ENCODE data around the gene FLYWCH2.
A peak's percentile ranks its signal among the peaks of the same experiment; 100 is the strongest.
"Not testable (repeated sequence)": the region's sequence is repeated elsewhere in the genome, so short reads cannot be mapped to it uniquely, and the experiment has no call there.

FLYWCH2 gene

DNA sequence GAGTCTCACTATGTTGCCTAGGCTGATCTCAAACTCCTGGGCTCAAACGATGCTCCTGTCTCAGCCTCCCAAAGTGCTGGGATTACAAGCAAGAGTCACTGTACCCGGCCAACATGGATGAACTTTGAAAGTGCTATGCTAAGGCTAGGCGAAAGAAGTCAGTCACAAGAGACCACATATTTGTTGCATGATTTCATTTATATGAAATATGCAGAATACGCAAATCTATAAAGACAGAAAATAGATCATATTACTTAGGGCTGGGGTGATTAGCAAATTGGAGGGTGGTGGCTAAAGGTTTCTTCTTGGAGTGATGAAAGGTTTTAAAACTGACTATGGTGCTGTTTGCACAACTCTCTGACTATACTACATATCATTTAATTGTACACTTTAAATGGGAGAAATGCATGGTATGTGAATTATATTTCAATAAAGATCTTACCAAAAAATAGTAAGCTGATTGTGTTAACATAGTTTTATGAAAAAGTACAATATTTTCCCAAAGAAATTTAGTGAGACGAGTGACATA is 27.5 kb downstream of the FLYWCH2 start:
- no peaks in the 10 kb centered on the region for H3K9me3 Mint-ChIP-seq (ENCODE audit: low read depth)
- H3K27me3 Mint-ChIP-seq: no peaks in the 10 kb centered on the region
- H3K4me1 Mint-ChIP-seq (ENCODE audit: low read depth): peaks cover 44% of the 10 kb centered on the region
- no peaks in the 10 kb centered on the region for H3K36me3 Mint-ChIP-seq
- H3K27ac Mint-ChIP-seq: no peak overlapping the region
- peak overlapping the region; percentile 89 for H3K4me3 Mint-ChIP-seq

DNA sequence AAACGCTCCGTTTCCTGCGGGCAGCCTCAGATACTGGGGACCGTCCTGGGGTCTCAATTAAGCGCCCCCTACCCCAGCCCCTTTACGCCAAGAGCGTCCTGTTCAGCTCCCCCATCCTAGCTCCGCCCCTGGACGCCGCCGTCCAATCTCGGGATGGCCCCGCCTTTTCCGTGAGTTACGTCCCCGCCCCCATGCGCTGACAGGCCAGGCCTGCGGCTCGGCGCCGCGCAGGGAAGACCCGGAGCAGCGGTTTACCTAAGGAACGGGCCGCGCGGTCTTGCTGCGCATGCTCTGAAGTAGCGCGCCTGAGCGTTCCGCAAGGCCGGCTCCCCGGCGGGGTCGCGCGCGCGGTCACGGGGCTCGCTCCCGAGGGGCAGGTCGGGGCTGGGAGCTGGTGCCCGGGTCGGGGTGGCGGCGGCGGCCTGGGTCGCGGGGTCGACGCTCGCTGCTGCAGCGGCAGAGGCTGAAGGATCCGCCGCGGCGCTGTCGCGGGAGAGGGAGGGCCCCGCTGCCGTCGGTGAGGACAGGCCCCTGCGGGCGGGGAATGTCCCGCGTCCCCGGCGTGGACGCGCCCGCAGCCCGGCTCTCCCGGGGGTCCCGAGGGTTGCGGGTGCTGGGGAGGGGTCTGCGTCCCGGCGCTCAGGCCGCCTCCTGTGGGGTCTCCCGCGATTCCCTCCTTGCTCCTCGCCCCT is 28.8 kb downstream of the FLYWCH2 start, which contains the start of gene FLYWCH1:
Gene FLYWCH1, plus strand, starts transcription at position 294 of the 692 bp plus-strand sequence. CDS start 17,755 bp downstream, outside the sequence.
- Mint-ChIP-seq H3K36me3 (no peaks in the 10 kb centered on the region), H3K27ac (peak within 1 kb of the TSS; percentile 84), H3K4me3 (peak within 1 kb of the TSS; percentile 92), H3K9me3 (ENCODE audit: low read depth) (no peaks in the 10 kb centered on the region), H3K27me3 (no peaks in the 10 kb centered on the region), H3K4me1 (ENCODE audit: low read depth) (peaks cover 32% of the 10 kb centered on the region)

DNA sequence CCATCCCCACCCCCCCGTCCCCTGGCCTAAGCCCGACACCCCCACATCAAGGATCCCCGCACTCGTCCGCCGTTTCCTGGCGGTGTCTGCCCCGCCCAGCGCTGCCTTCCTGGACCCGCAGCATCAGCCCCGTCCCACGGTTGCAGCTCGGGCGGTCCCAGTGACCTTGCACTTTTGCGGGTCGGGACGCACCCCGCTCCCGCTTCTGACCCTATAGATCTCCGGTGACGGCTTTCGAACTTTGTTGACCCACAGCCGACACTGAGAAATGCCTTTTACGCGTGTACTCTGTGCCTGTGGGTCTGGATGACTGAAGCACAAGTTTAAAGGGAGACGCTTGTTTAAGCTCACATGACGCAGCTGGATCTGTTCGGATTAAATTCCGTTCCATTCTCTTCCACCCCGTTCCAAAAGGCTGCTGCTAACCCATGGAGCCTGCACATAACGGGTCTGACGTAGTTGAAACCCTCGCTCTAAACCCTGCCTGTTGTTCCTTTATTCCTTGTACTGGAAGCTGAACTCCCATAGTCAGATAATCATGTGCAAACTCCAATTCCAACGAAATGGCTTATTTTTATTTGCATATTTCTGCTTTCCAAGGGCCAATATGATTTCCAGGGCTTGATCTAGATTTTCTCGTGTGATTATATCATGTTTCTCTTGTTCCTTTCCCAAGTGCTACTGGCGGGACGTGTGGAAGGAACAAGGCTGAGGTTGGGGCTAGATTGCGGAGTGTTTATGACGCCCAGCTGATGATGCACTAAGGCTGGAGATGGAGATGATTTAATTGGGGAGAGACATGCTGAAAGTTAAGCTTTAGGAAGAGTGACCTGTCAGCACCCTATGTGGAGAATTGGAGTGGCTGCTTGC is 29.6 kb downstream of the FLYWCH2 start:
- Mint-ChIP-seq H3K27me3 (no peaks in the 10 kb centered on the region), H3K27ac (peak overlapping the region; percentile 84), H3K4me1 (ENCODE audit: low read depth) (peaks cover 28% of the 10 kb centered on the region), H3K9me3 (ENCODE audit: low read depth) (no peaks in the 10 kb centered on the region), H3K4me3 (peak overlapping the region; percentile 92), H3K36me3 (no peaks in the 10 kb centered on the region)

DNA sequence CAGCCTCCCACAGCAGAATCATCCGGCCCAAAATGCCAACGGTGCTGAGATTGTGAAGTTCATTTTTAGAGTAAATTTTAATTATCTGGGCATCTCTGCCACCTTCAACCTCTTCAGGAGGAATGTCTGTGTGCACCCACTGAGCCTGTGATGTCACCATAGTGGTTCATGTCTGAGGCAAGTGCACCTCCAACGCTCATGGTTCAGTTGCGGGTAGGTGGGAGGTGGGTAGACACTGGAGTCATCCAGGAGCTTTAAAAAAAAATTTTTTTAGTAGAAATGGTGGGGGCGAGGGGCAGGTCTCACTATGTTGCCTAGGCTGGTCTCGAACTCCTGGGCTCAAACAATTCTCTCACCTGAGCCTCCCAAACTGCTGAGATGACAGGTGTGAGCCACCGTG is 30.6 kb downstream of the FLYWCH2 start:
- Mint-ChIP-seq H3K27ac (no peak overlapping the region), H3K36me3 (no peaks in the 10 kb centered on the region), H3K4me1 (ENCODE audit: low read depth) (peaks cover 27% of the 10 kb centered on the region), H3K4me3 (peak overlapping the region; percentile 92), H3K27me3 (no peaks in the 10 kb centered on the region), H3K9me3 (ENCODE audit: low read depth) (no peaks in the 10 kb centered on the region)

GRCh38 chr16:2914233-2914632 is 31.2 kb downstream of the FLYWCH2 start:
- no peak overlapping the region for H3K27ac Mint-ChIP-seq
- H3K4me1 Mint-ChIP-seq (ENCODE audit: low read depth): peaks cover 27% of the 10 kb centered on the region
- no peaks in the 10 kb centered on the region for H3K27me3 Mint-ChIP-seq
- H3K9me3 Mint-ChIP-seq (ENCODE audit: low read depth): no peaks in the 10 kb centered on the region
- no peaks in the 10 kb centered on the region for H3K36me3 Mint-ChIP-seq
- no peak overlapping the region for H3K4me3 Mint-ChIP-seq

DNA sequence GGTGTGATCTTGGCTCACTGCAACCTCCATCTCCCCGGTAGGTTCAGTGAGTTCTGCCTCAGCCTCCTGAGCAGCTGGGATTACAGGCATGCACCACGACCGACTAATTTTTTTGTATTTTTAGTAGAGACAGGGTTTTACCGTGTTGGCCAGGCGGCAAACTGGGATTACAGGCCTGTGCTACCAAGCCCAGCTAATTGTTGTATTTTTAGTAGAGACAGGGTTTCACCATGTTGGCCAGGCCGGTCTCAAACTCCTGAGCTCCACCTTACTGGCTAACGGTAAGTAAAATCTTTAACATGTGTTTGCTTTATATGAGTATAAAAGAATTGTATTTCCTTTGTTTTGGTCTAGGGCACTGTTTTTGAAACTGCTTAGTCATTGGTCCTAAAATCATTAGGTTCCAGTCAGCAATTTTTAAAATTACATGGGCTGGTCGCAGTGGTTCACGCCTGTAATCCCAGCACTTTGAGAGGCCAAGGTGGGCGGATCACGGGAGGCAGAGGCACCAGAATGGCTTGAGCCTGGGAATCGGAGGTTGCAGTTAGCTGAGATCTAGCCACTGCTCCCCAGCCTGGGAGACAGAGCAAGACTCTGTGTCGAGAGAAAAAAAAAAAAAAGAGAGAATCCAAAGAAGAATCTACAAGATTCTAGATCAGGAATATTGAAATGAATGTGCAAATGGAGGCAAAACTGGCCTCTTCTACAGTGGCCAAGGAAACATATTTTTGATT is 32.3 kb downstream of the FLYWCH2 start:
- no peaks in the 10 kb centered on the region for H3K27me3 Mint-ChIP-seq
- no peak overlapping the region for H3K4me3 Mint-ChIP-seq
- peak overlapping the region; percentile 46 for H3K27ac Mint-ChIP-seq
- peaks cover 2% of the 10 kb centered on the region for H3K36me3 Mint-ChIP-seq
- H3K9me3 Mint-ChIP-seq (ENCODE audit: low read depth): no peaks in the 10 kb centered on the region
- peaks cover 32% of the 10 kb centered on the region for H3K4me1 Mint-ChIP-seq (ENCODE audit: low read depth)

GRCh38 chr16:2919511-2920255 is 36.7 kb downstream of the FLYWCH2 start:
- peaks cover 6% of the 10 kb centered on the region for H3K4me1 Mint-ChIP-seq (ENCODE audit: low read depth)
- H3K4me3 Mint-ChIP-seq: no peak overlapping the region
- H3K36me3 Mint-ChIP-seq: peaks cover 2% of the 10 kb centered on the region
- H3K9me3 Mint-ChIP-seq (ENCODE audit: low read depth): no peaks in the 10 kb centered on the region
- H3K27me3 Mint-ChIP-seq: no peaks in the 10 kb centered on the region
- peak overlapping the region; percentile 46 for H3K27ac Mint-ChIP-seq

GRCh38 chr16:2923481-2923880 is 40.5 kb downstream of the FLYWCH2 start:
- no peaks in the 10 kb centered on the region for H3K9me3 Mint-ChIP-seq (ENCODE audit: low read depth)
- H3K4me1 Mint-ChIP-seq (ENCODE audit: low read depth): peaks cover 17% of the 10 kb centered on the region
- H3K27me3 Mint-ChIP-seq: no peaks in the 10 kb centered on the region
- H3K27ac Mint-ChIP-seq: no peak overlapping the region
- peaks cover 2% of the 10 kb centered on the region for H3K36me3 Mint-ChIP-seq
- H3K4me3 Mint-ChIP-seq: no peak overlapping the region

DNA sequence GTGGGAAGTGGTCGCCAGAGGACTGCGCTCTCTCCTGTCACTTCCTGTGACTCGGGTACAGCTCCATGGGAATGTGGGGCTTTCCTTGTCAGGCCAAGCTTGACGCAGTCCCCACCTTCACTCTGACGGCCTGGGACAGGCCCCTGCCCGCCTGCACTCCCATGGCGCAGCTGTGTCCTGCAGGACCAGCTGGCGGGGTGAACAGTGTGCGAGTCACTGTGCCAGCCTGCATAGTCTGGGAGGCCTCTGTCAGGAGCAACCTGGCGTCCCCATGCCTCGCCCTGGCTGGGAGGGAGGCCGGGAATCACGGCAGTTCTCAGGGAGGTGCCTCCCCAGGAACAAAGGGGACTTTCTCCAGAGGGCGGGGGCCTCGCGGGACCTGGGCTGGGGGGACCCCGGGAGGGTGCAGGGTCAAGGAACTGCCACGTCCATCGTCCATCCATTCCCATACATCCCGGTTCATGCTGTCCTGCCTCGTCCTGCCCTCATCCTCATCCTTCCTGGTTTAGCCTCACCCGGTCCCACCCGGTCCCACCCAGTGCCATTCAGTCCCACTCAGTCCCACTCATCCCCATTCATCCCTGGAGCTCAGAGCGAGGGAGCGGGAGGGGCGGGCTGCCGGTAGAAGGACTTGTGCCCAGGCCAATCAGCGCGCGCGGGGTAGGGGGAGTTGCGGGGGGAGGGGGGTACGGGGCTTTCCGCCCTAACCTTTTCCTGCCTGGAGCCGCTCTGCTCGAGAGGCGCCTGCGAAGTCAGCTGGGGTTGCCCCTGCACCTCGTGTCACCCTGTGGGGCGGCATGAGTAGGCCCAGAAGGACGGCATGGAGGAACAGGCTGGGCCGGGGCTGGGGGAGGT is 42.1 kb downstream of the FLYWCH2 start:
- H3K4me1 Mint-ChIP-seq (ENCODE audit: low read depth): peaks cover 11% of the 10 kb centered on the region
- H3K27me3 Mint-ChIP-seq: no peaks in the 10 kb centered on the region
- no peaks in the 10 kb centered on the region for H3K9me3 Mint-ChIP-seq (ENCODE audit: low read depth)
- no peak overlapping the region for H3K27ac Mint-ChIP-seq
- no peak overlapping the region for H3K4me3 Mint-ChIP-seq
- H3K36me3 Mint-ChIP-seq: no peaks in the 10 kb centered on the region

GRCh38 chr16:2925951-2926649 is 43.1 kb downstream of the FLYWCH2 start:
- Mint-ChIP-seq H3K4me1 (ENCODE audit: low read depth) (peaks cover 11% of the 10 kb centered on the region), H3K36me3 (no peaks in the 10 kb centered on the region), H3K4me3 (no peak overlapping the region), H3K27me3 (no peaks in the 10 kb centered on the region), H3K27ac (no peak overlapping the region), H3K9me3 (ENCODE audit: low read depth) (no peaks in the 10 kb centered on the region)

- no peaks in the 10 kb centered on the region for H3K9me3 Mint-ChIP-seq (ENCODE audit: low read depth)
- H3K36me3 Mint-ChIP-seq: no peaks in the 10 kb centered on the region
- peaks cover 11% of the 10 kb centered on the region for H3K4me1 Mint-ChIP-seq (ENCODE audit: low read depth)
- no peak overlapping the region for H3K4me3 Mint-ChIP-seq
- no peaks in the 10 kb centered on the region for H3K27me3 Mint-ChIP-seq
- no peak overlapping the region for H3K27ac Mint-ChIP-seq
Measured at GRCh38 chr16:2926650-2926999, 43.6 kb downstream of the FLYWCH2 start.

GRCh38 chr16:2927010-2927646 is 44.1 kb downstream of the FLYWCH2 start:
- H3K4me1 Mint-ChIP-seq (ENCODE audit: low read depth): peaks cover 11% of the 10 kb centered on the region
- H3K27ac Mint-ChIP-seq: no peak overlapping the region
- H3K27me3 Mint-ChIP-seq: no peaks in the 10 kb centered on the region
- no peaks in the 10 kb centered on the region for H3K36me3 Mint-ChIP-seq
- no peaks in the 10 kb centered on the region for H3K9me3 Mint-ChIP-seq (ENCODE audit: low read depth)
- no peak overlapping the region for H3K4me3 Mint-ChIP-seq

- not testable (repeated sequence) for H3K36me3 Mint-ChIP-seq; H3K27ac Mint-ChIP-seq; H3K9me3 Mint-ChIP-seq (ENCODE audit: low read depth); H3K4me3 Mint-ChIP-seq; H3K27me3 Mint-ChIP-seq
- H3K4me1 Mint-ChIP-seq (ENCODE audit: low read depth): peaks cover 11% of the 10 kb centered on the region
Measured at GRCh38 chr16:2928151-2928550, 45.1 kb downstream of the FLYWCH2 start.

Data from activated naive CD8-positive, alpha-beta T cell (primary cell).